IPS-18a (cell line): Measurements from ENCODE around the gene ARHGAP8.
"Not testable (repeated sequence)": the region's sequence is repeated elsewhere in the genome, so short reads cannot be mapped to it uniquely, and the experiment has no call there.

Experiments
- H3K27ac ChIP-seq: one replicate; pipeline ENCODE4 v1.5.1; 2013; ENCODE audit warnings: low read length
- H3K27me3 ChIP-seq: one replicate; pipeline ENCODE4 v1.6.1; 2013; ENCODE audit warnings: mild to moderate bottlenecking, low read length; ENCODE audit not compliant: control insufficient read depth, insufficient read depth
- H3K36me3 ChIP-seq: one replicate; pipeline ENCODE4 v1.6.1; 2013; ENCODE audit warnings: low read depth, low read length; ENCODE audit not compliant: control insufficient read depth
- H3K4me1 ChIP-seq: one replicate; pipeline ENCODE4 v1.6.1; 2013; ENCODE audit warnings: low read depth, low read length; ENCODE audit not compliant: control insufficient read depth
- H3K4me3 ChIP-seq: one replicate; pipeline ENCODE4 v1.5.1; 2013; ENCODE audit warnings: low read length
- H3K9ac ChIP-seq: one replicate; pipeline ENCODE4 v1.6.1; 2013; ENCODE audit warnings: mild to moderate bottlenecking, low read length, moderate library complexity
- H3K9me3 ChIP-seq: one replicate; pipeline ENCODE4 v1.6.1; 2013; ENCODE audit warnings: low read depth, low read length; ENCODE audit not compliant: control insufficient read depth

Gene ARHGAP8

GRCh38 chr22:44743804-44744211, 8.6 kb upstream of the ARHGAP8 start:
- Histone ChIP-seq H3K4me1 (peaks cover 17% of the 10 kb centered on the region), H3K36me3 (no peaks in the 10 kb centered on the region), H3K4me3 (no peak overlapping the region), H3K27me3 (peaks cover 5% of the 10 kb centered on the region), H3K27ac (no peak overlapping the region), H3K9ac (no peak overlapping the region), H3K9me3 (no peaks in the 10 kb centered on the region)

GRCh38 chr22:44745853-44746789, 6.3 kb upstream of the ARHGAP8 start:
- Histone ChIP-seq H3K27ac (no peak overlapping the region), H3K4me1 (peaks cover 17% of the 10 kb centered on the region), H3K4me3 (no peak overlapping the region), H3K27me3 (peaks cover 5% of the 10 kb centered on the region), H3K9ac (no peak overlapping the region), H3K36me3 (no peaks in the 10 kb centered on the region), H3K9me3 (no peaks in the 10 kb centered on the region)

- H3K4me3 ChIP-seq, H3K9me3 ChIP-seq, H3K9ac ChIP-seq, H3K36me3 ChIP-seq, H3K27ac ChIP-seq, H3K27me3 ChIP-seq: not testable (repeated sequence)
- H3K4me1 ChIP-seq = peaks cover 17% of the 10 kb centered on the region
These were observed 4.6 kb upstream of the ARHGAP8 start for GRCh38 chr22:44747784-44748127.

- H3K4me1 ChIP-seq = peaks cover 18% of the 10 kb centered on the region
- no peaks in the 10 kb centered on the region for H3K9me3 ChIP-seq
- H3K27ac ChIP-seq = no peak overlapping the region
- H3K9ac ChIP-seq = no peak overlapping the region
- H3K36me3 ChIP-seq = no peaks in the 10 kb centered on the region
- H3K27me3 ChIP-seq = peaks cover 13% of the 10 kb centered on the region
- H3K4me3 ChIP-seq = no peak overlapping the region
These were observed 3.9 kb upstream of the ARHGAP8 start for GRCh38 chr22:44748524-44748923.

- peaks cover 24% of the 10 kb centered on the region for H3K4me1 ChIP-seq
- no peaks in the 10 kb centered on the region for H3K9me3 ChIP-seq
- no peak overlapping the region for H3K4me3 ChIP-seq
- H3K27ac ChIP-seq = no peak overlapping the region
- H3K9ac ChIP-seq = no peak overlapping the region
- peaks cover 14% of the 10 kb centered on the region for H3K27me3 ChIP-seq
- H3K36me3 ChIP-seq = no peaks in the 10 kb centered on the region
These were observed 1.9 kb upstream of the ARHGAP8 start for GRCh38 chr22:44750481-44750880.

GRCh38 chr22:44753189-44754042, 1.0 kb downstream of the ARHGAP8 start:
- Histone ChIP-seq H3K36me3 (no peaks in the 10 kb centered on the region), H3K4me1 (peaks cover 15% of the 10 kb centered on the region), H3K4me3 (peak overlapping the region; percentile 75), H3K27me3 (peaks cover 11% of the 10 kb centered on the region), H3K9me3 (no peaks in the 10 kb centered on the region), H3K9ac (peak overlapping the region; percentile 68), H3K27ac (no peak overlapping the region)

GRCh38 chr22:44754998-44755397, 2.6 kb downstream of the ARHGAP8 start:
- H3K9ac ChIP-seq = no peak overlapping the region
- H3K36me3 ChIP-seq = no peaks in the 10 kb centered on the region
- no peaks in the 10 kb centered on the region for H3K9me3 ChIP-seq
- no peak overlapping the region for H3K27ac ChIP-seq
- H3K4me3 ChIP-seq = no peak overlapping the region
- peaks cover 11% of the 10 kb centered on the region for H3K27me3 ChIP-seq
- peaks cover 15% of the 10 kb centered on the region for H3K4me1 ChIP-seq

- H3K9ac ChIP-seq = no peak overlapping the region
- H3K4me1 ChIP-seq = peaks cover 15% of the 10 kb centered on the region
- H3K4me3 ChIP-seq = no peak overlapping the region
- no peak overlapping the region for H3K27ac ChIP-seq
- H3K9me3 ChIP-seq = no peaks in the 10 kb centered on the region
- H3K27me3 ChIP-seq = peaks cover 11% of the 10 kb centered on the region
- H3K36me3 ChIP-seq = no peaks in the 10 kb centered on the region
These were observed 3.0 kb downstream of the ARHGAP8 start for GRCh38 chr22:44755417-44755816.

- Histone ChIP-seq H3K9ac (no peak overlapping the region), H3K9me3 (no peaks in the 10 kb centered on the region), H3K27me3 (peaks cover 11% of the 10 kb centered on the region), H3K27ac (peak overlapping the region; percentile 2), H3K36me3 (no peaks in the 10 kb centered on the region), H3K4me3 (peak overlapping the region; percentile 36), H3K4me1 (peaks cover 15% of the 10 kb centered on the region)
These were observed 3.6 kb downstream of the ARHGAP8 start for GRCh38 chr22:44755956-44756361.

- Histone ChIP-seq H3K27ac (no peak overlapping the region), H3K9me3 (no peaks in the 10 kb centered on the region), H3K4me1 (peaks cover 14% of the 10 kb centered on the region), H3K9ac (no peak overlapping the region), H3K27me3 (peaks cover 3% of the 10 kb centered on the region), H3K36me3 (no peaks in the 10 kb centered on the region), H3K4me3 (no peak overlapping the region)
These were observed 6.1 kb downstream of the ARHGAP8 start for GRCh38 chr22:44758344-44758973.

GRCh38 chr22:44759001-44759400, 6.6 kb downstream of the ARHGAP8 start:
- no peak overlapping the region for H3K27ac ChIP-seq

More at GRCh38 chr22:44759001-44759400, 6.6 kb downstream of the ARHGAP8 start:
- no peaks in the 10 kb centered on the region for H3K9me3 ChIP-seq
- no peaks in the 10 kb centered on the region for H3K36me3 ChIP-seq
- no peak overlapping the region for H3K9ac ChIP-seq
- H3K4me3 ChIP-seq = no peak overlapping the region
- H3K27me3 ChIP-seq = no peaks in the 10 kb centered on the region
- peaks cover 9% of the 10 kb centered on the region for H3K4me1 ChIP-seq
